ENCODE data around the gene GATA5. TPM values are rescaled to one million over a fixed set of nuclear protein-coding genes. Genes with fewer than 3 reads are reported as not detected.

Gene GATA5
- polyA plus RNA-seq, 1 donor from 2014 or later, result not detected

GRCh38 chr20:62428396-62429295, 47.1 kb downstream of the GATA5 start:
- Histone ChIP-seq H3K9me2 (ENCODE audit: insufficient read depth, low read length) (no peaks in the 10 kb centered on the region), H3K27me3 (ENCODE audit: insufficient read depth, low read depth, low read length) (no peaks in the 10 kb centered on the region), H3K4me3 (ENCODE audit: low read length) (no peak overlapping the region), H3K9ac (ENCODE audit: low read length) (no peak overlapping the region), H3K4me2 (ENCODE audit: low read length) (no peak overlapping the region), H3K79me2 (replicated peaks; ENCODE audit: insufficient read depth, low read length) (no peaks in the 10 kb centered on the region), H3K36me3 (ENCODE audit: insufficient read depth, low read length) (no peaks in the 10 kb centered on the region), H3K27ac (ENCODE audit: low read length) (no peak overlapping the region), H3K9me3 (ENCODE audit: low read length) (no peaks in the 10 kb centered on the region), H2AFZ (ENCODE audit: low read depth, low read length) (no peak overlapping the region), H4K20me1 (ENCODE audit: insufficient read depth) (no peaks in the 10 kb centered on the region), H3F3A (ENCODE audit: insufficient read depth, low read length, poor library complexity, severe bottlenecking) (no peaks in the 10 kb centered on the region)
- TF ChIP-seq TAF1 (IDR thresholded peaks at IDR 0.05; ENCODE audit: low read depth), result no peak
- TF ChIP-seq POLR2AphosphoS5 (IDR thresholded peaks at IDR 0.05), result no peak
- TF ChIP-seq CTCF (IDR thresholded peaks at IDR 0.05; ENCODE audit: poor library complexity, severe bottlenecking), result no peak
- no peak for TF ChIP-seq SMC3 (conservative IDR thresholded peaks at IDR 0.05; ENCODE audit: poor library complexity)
- no peak for TF ChIP-seq EZH2 (IDR thresholded peaks at IDR 0.05; ENCODE audit: borderline replicate concordance, insufficient read depth, low read length, poor library complexity, severe bottlenecking)
- no peak for TF ChIP-seq MXI1 (conservative IDR thresholded peaks at IDR 0.05; ENCODE audit: poor library complexity, severe bottlenecking)
- TF ChIP-seq REST (IDR thresholded peaks at IDR 0.05; ENCODE audit: borderline replicate concordance), result no peak
- no peak for TF ChIP-seq EP300 (conservative IDR thresholded peaks at IDR 0.05; ENCODE audit: poor library complexity, severe bottlenecking)

GRCh38 chr20:62428002-62428372, 47.8 kb downstream of the GATA5 start:
- Histone ChIP-seq H3F3A (ENCODE audit: insufficient read depth, low read length, poor library complexity, severe bottlenecking) (no peaks in the 10 kb centered on the region), H3K79me2 (replicated peaks; ENCODE audit: insufficient read depth, low read length) (no peaks in the 10 kb centered on the region), H3K4me3 (ENCODE audit: low read length) (no peak overlapping the region), H3K9me2 (ENCODE audit: insufficient read depth, low read length) (no peaks in the 10 kb centered on the region), H3K27me3 (ENCODE audit: insufficient read depth, low read depth, low read length) (no peaks in the 10 kb centered on the region), H3K27ac (ENCODE audit: low read length) (no peak overlapping the region), H2AFZ (ENCODE audit: low read depth, low read length) (no peak overlapping the region), H4K20me1 (ENCODE audit: insufficient read depth) (no peaks in the 10 kb centered on the region), H3K9ac (ENCODE audit: low read length) (no peak overlapping the region), H3K36me3 (ENCODE audit: insufficient read depth, low read length) (no peaks in the 10 kb centered on the region), H3K9me3 (ENCODE audit: low read length) (no peaks in the 10 kb centered on the region), H3K4me2 (ENCODE audit: low read length) (no peak overlapping the region)
- TF ChIP-seq SMC3 (conservative IDR thresholded peaks at IDR 0.05; ENCODE audit: poor library complexity) (no peak), REST (IDR thresholded peaks at IDR 0.05; ENCODE audit: borderline replicate concordance) (no peak), CTCF (IDR thresholded peaks at IDR 0.05; ENCODE audit: poor library complexity, severe bottlenecking) (no peak), MXI1 (conservative IDR thresholded peaks at IDR 0.05; ENCODE audit: poor library complexity, severe bottlenecking) (no peak), POLR2AphosphoS5 (IDR thresholded peaks at IDR 0.05) (no peak), EZH2 (IDR thresholded peaks at IDR 0.05; ENCODE audit: borderline replicate concordance, insufficient read depth, low read length, poor library complexity, severe bottlenecking) (no peak), RAD21 (conservative IDR thresholded peaks at IDR 0.05) (no peak), EP300 (conservative IDR thresholded peaks at IDR 0.05; ENCODE audit: poor library complexity, severe bottlenecking) (no peak), TAF1 (IDR thresholded peaks at IDR 0.05; ENCODE audit: low read depth) (no peak)
